Measurements from ENCODE around the gene KRT85. TPM values are rescaled to one million over a fixed set of nuclear protein-coding genes. Genes with fewer than 3 reads are reported as not detected.
"Not testable (repeated sequence)": the region's sequence is repeated elsewhere in the genome, so short reads cannot be mapped to it uniquely, and the experiment has no call there.

The KRT85 gene
- total RNA-seq, result not detected
- long read RNA-seq, result 0 reads

GRCh38 chr12:52366738-52367485 is at the start of gene KRT85:
Gene KRT85 (minus strand): TSS chr12:52367481. CDS start chr12:52367405, 76 bp downstream.
- no peak for DNase-seq (ENCODE audit: low spot score)

- DNase-seq (ENCODE audit: low spot score), result no peak
Measured at GRCh38 chr12:52416795-52417194, 49.5 kb upstream of the KRT85 start.

GRCh38 chr12:52415870-52416750 is 48.8 kb upstream of the KRT85 start:
- DNase-seq (ENCODE audit: low spot score), result no peak

DNA sequence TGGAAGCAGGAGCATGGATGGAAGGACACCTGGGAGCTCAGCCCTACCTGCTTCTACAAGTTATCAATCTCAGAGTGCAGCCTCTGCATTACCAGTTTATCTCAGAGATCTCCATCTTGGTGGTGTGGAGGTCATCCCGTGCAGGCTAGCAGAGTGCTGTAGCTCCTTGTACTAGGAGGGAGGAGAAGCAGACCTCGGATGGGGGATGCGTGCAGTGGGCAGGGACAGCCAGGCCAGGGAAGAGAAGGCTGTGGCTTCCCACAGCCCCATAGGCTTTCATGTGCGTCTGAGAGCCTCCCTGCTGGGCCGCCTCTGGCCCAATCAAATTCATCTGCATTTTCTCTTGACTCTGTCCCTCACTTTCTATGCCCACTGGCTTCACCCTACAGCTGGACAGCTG is 47.7 kb upstream of the KRT85 start:
- no peak for DNase-seq (ENCODE audit: low spot score)

DNA sequence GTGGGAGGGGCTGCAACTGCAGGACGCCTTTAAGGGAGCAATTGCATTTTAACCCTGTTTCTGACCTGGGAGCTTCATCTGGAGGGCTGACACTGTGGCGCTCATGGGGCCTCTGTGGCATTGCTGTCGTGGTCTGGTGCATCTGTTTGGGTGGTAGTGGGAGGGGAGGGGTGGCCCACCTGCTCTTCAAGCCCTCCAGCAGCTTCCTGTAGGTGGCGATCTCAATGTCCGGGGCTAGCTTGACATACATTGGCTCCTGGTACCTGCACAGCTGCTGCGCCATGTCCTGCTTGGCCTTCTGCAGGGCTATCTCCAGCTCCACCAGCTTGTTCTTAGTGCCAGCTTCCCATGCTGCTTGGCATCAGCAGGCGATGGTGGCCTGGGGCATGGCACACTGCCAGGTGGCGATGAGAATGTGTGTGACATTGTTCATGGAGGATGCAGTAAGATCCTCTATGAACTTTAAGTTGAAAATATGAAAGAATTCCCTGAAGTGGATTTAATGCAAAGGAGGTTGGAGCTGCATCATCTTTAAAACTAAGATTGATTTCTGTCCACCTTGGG is 46.6 kb upstream of the KRT85 start:
- DNase-seq (ENCODE audit: low spot score), result no peak

- no peak for DNase-seq (ENCODE audit: low spot score)
Measured at GRCh38 chr12:52413202-52413601, 45.9 kb upstream of the KRT85 start.

DNA sequence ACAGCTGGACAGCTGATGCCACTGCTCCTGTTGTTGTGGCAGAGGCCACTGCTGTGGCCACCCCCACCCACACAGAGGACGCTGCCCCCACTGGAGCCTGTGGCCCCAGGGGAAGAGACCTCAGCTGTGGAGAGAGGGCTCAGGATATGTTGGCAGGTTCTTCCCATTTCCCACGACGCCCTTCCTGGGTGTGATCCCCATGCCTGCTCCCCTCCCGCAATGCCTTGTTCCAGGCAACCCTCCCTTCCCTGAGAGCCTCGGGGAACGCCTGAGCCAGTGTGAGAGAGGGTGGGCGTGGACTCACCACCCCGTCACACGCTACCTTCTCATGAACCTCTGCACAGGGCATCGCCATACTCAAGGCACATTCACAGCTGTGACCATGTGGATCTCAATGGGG is 44.5 kb upstream of the KRT85 start:
- DNase-seq (ENCODE audit: low spot score), result no peak

DNA sequence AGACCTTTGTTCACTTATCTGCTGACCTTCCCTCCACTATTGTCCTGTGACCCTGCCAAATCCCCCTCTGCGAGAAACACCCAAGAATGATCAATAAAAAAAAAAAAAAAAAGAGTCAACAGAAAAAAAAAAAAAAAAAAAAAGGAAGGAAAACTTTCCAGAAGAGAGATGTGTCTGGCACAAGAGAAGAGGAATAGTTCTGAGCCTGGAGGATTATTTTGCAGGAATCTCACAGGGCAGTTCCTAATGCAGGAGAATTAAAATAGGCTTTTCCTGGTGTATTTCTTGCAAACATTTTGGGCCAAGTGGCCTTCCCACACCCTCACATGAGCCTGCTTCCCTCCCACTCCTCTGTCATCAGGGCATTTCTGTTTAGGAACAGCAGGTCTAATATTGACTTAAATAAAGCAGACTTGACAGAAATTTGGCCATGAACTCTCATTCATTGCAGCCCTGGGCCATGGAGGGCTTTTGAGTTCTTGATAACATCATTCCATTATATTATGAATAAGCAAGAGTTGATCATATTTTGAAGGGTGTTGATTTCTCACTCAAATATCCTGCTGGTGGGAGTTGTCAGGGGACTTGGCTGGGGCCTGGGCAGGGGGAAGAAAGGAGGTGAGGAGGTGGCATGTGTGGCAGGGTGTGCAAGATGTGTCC is 43.4 kb upstream of the KRT85 start:
- not testable (repeated sequence) for DNase-seq (ENCODE audit: low spot score)

DNA sequence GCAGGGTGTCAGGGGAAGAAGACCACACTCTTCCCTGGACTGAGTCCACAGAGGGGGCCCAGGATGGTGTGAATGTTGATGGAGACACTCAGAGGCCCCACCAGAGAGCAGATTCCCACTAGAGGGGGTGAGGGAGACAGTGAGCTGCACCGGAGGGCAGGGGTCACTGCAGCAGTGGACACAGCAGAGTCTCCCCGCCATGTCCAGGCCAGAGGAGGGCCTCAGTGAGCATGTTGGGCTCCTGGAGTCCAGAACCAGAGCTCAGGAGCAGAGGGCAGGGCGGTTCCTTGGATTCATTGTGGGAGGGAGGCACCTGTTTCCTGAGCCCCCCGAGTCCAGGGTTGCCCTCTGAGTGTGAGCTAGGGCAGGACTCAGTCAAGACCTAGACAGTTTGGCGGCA is 40.6 kb upstream of the KRT85 start:
- DNase-seq (ENCODE audit: low spot score), result no peak

DNA sequence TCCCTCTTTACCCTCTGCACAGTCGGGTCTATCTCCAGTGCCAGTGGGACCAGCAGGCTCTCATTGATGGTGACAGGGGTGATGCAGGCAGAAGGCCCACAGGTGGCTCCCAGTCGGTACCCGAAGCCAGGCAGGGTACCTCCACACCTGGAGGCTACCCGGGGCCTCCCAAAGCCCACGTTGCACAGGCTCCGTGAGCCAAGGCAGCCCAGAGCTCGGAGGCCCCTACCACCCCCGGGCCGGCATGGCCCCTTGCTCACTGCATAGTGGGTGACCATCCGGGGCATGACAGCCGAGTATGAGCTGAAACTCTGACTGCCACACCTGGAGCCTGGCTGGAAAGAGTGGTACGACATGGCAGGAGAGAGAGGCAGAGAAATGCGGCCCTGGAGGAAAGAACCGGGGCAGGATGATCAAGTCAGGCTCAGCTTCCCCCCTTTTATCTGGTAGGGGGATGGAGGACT is 38.7 kb upstream of the KRT85 start, which contains the start of gene KRT82:
KRT82 (minus strand) TSS at position 414 of the 464 bp plus-strand sequence; CDS start at position 356, 58 bp downstream.
- no peak for DNase-seq (ENCODE audit: low spot score)

- DNase-seq (ENCODE audit: low spot score), result no peak
Measured at GRCh38 chr12:52404951-52405350, 37.7 kb upstream of the KRT85 start.

DNA sequence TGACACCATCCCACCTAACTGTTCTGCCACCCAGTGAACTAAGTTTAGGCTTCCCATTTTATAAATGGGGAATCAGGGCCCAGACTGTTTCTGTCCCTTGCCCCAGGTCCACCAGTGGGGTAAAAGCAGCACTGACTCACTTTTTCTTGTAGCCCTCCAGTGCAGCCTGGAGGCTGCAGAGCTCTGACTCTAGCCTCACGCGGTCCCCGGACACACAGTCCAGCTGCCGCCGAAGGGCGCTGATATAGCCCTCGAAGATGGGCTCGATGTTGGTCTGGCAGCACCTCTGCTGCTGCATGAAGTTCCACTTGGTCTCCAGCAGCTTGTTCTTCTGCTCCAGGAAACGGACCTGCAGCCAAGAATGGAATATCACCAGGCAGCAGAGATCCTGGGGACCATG is 36.3 kb upstream of the KRT85 start:
- DNase-seq (ENCODE audit: low spot score), result no peak

DNA sequence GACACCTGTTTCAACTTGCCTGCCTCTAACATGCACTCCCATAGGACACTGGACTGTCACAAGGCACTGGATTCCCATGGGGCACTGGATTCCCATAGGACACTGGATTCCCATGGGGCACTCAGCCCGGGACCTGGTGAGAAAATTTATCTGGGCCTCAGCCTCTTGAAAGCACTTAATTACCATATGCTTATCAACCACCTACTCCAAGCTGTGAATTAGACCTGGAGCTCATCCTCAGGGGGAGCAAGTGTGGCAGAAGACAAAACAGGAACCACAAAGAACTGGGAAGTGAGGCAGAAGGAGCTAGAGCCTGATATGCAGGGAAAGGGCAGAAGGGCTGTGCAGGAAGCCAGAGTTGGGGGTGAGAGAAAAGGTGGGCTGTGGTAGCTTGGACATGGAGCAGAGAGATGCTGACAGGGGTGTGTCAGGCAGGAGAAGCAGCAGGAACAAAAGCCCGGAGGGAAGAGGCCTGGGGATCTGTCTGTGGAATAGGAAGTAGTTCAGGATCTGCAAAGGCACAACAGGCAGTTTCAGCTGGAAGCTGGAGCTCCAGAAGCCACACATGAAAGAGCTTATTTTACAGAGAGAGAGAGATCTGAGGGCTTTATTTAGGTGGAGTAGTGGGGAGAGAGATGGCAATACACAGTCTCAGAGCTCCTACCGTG is 35.7 kb upstream of the KRT85 start:
- no peak for DNase-seq (ENCODE audit: low spot score)

DNA sequence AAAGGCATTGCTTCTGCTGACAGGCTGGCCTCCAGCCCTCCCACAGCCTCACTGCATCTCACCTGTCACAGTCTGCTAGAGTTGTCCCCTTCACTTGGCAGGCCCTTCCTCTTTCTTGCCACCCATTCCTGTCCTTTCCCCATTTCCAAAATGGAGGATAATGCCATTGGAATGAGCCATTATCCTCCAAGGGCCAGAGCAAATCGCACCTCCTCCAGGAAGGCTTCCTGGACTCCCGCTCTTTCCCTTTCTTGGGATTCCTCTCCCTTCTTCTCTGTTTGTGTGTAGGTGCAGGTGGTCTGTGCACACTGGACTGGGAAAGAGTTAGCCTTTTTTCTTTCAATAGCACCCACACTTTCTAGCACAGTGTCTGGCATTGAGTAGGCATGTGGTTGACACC is 35.1 kb upstream of the KRT85 start:
- DNase-seq (ENCODE audit: low spot score), result no peak

DNA sequence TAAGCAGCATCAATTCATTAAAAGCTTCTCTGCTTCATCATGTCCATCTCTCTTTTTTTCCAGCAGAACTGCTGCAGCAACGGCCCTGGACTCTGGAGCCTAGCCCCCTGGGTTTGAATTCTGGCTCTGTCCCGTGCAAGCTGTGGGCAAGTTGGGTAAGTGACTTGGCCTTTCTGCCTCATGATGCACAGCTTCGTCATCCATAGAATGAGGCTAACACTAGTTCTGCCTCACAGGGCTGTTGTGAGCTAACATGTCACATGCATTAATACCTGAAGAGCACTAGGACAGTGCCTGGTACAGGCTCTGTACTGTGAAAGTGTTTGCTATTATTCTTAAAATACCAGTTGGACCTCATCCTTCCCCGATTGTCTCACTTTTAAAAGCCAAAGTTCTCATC is 34.6 kb upstream of the KRT85 start:
- DNase-seq (ENCODE audit: low spot score), result no peak

- no peak for DNase-seq (ENCODE audit: low spot score)
Measured at GRCh38 chr12:52401526-52401925, 34.2 kb upstream of the KRT85 start.

DNA sequence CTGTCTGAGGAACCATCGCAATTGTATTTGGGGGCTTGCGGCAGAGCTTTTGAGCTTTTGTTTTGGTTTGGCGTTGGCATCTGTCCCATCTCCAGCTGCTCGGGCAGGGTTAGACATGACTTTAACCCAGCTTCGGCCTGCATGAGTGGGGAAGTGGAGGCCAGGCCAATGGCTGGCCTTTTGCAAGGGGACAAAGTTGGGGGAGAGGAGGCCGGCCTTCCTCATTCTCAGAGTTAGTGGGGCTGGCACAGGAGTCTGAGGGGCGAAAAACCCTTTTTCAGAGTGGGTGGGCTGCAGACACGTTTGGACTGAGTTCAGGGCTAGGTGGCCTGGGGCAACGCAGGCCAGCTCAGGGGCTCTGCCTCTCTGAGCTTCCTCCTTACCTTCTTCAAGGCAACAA is 33.6 kb upstream of the KRT85 start:
- no peak for DNase-seq (ENCODE audit: low spot score)

- no peak for DNase-seq (ENCODE audit: low spot score)
Measured at GRCh38 chr12:52399756-52400155, 32.5 kb upstream of the KRT85 start.

GRCh38 chr12:52398176-52398575 is 30.9 kb upstream of the KRT85 start:
- DNase-seq (ENCODE audit: low spot score), result no peak

DNA sequence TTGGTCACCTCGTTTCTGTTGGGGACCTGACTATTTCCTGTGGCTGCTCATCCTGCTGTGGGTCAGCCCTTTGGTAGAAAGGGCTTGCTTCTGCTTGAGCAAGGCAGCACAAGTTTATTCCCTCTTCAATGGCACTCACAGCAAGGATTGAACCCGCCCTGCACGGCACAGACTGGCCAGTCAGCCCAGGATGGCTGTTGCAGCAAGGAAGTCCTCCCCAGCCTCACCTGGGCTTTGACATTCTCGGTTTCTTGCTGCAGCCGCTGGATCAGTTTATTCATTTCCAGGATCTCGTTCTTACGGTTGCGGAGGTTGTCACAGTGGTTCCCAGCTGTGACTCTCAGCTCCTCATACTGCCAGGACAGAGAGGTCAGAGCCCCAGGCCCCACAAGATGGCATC is 29.4 kb upstream of the KRT85 start:
- no peak for DNase-seq (ENCODE audit: low spot score)
